Panc1 (cell line): Measurements from ENCODE around the gene CDK18. TPM values are rescaled to one million over a fixed set of nuclear protein-coding genes. Genes with fewer than 3 reads are reported as not detected.

Experiments used
- ATAC-seq: fragments of 200-7000 bp; cut with Tn5 transposase; 2 replicates; pipeline ENCODE4 v1.9.1; 2020; ENCODE audit warnings: mild to moderate bottlenecking, moderate library complexity
- BruUV-seq: library from RNA; stranded (reverse); fragments of 400-500 nt; replicated peaks from 2 replicates; lab custom pipeline; 2021; lab: Mats Ljungman, UMichigan
- CTCF ChIA-PET: fragments of 300-600 bp; sonication (Branson Sonifier 250); formaldehyde crosslinking; loops from one replicate; lab custom pipeline; 2022; ENCODE audit warnings: antibody characterized with exemption; lab: Charles Lee
- POLR2A ChIA-PET: fragments of 300-600 bp; sonication (Branson Sonifier 250); formaldehyde crosslinking; loops from one replicate; lab custom pipeline; 2022; ENCODE audit warnings: antibody characterized with exemption; lab: Charles Lee
- DNase-seq: peaks from one replicate; pipeline ENCODE4 v3.0.0-alpha.2; 2010; ENCODE audit warnings: low read depth, low spot score
- H3K27ac ChIP-seq: 2 replicates; pipeline ENCODE4 v1.5.1; 2011; ENCODE audit warnings: mild to moderate bottlenecking, low read length, inconsistent platforms
- H3K27me3 ChIP-seq: fragments of 200-500 bp; sonication (Bioruptor generic); 2 replicates; pipeline ENCODE4 v1.6.0; 2014; ENCODE audit warnings: low read length, inconsistent platforms; ENCODE audit not compliant: control insufficient read depth, insufficient read depth
- H3K36me3 ChIP-seq: fragments of 200-500 bp; sonication (Bioruptor generic); 2 replicates; pipeline ENCODE4 v1.5.1; 2014; ENCODE audit warnings: inconsistent platforms, mild to moderate bottlenecking, low read length, moderate library complexity; ENCODE audit not compliant: control insufficient read depth, insufficient read depth
- H3K4me1 ChIP-seq: 2 replicates; pipeline ENCODE4 v1.5.1; 2011; ENCODE audit warnings: inconsistent platforms, mild to moderate bottlenecking, low read length, moderate library complexity; ENCODE audit not compliant: control insufficient read depth, insufficient read depth
- H3K4me3 ChIP-seq, 2 experiments: 2 replicates each; pipeline ENCODE4 v1.5.1; 2011 to 2012; ENCODE audit warnings: low read depth in 2 of 2, low read length in 2 of 2, mild to moderate bottlenecking in 2 of 2, inconsistent platforms in 1 of 2, moderate library complexity in 1 of 2
- H3K9me3 ChIP-seq: fragments of 200-500 bp; sonication (Bioruptor generic); 2 replicates; pipeline ENCODE4 v1.5.1; 2014; ENCODE audit warnings: low read depth, mild to moderate bottlenecking, inconsistent platforms, low read length, moderate library complexity; ENCODE audit not compliant: control insufficient read depth, insufficient read depth
- POLR2AphosphoS5 ChIP-seq: IDR thresholded peaks from 2 replicates; pipeline ENCODE4 v1.6.1; 2012; ENCODE audit warnings: mild to moderate bottlenecking, low read depth, low read length, moderate library complexity
- SIN3A ChIP-seq: IDR thresholded peaks from 2 replicates; pipeline ENCODE4 v1.6.1; 2012; ENCODE audit warnings: low read depth, mild to moderate bottlenecking, low read length, moderate library complexity, borderline replicate concordance; ENCODE audit not compliant: insufficient read depth
- TCF7L2 ChIP-seq: IDR thresholded peaks from 2 replicates; pipeline ENCODE4 v1.6.1; 2011; ENCODE audit warnings: mild to moderate bottlenecking, low read depth, low read length, inconsistent platforms
- in situ Hi-C: cut with HindIII; loops from 2 replicates; pipeline ENCODE4 v1.10.0; 2016; ENCODE audit warnings: low sequenced_read_pairs, low pct_unique_long_range_greater_than_20kb
- intact Hi-C: fragments of 100-400 bp; cut with micrococcal nuclease; formaldehyde crosslinking; loops from one replicate; pipeline ENCODE4 v1.10.0; 2022; ENCODE audit not compliant: unreplicated experiment
- total RNA-seq: library from RNA; stranded (reverse); gene quantifications from one replicate; pipeline ENCODE4 v1.2.1, GENCODE V29; 2021; ENCODE audit not compliant: unreplicated experiment
- TF ChIP-seq, protein P1 (sequence below), 2 experiments: IDR thresholded peaks; 2 replicates each; pipeline ENCODE4 v1.6.1; 2011 to 2012; ENCODE audit warnings: low read depth in 2 of 2, control low read depth in 1 of 2, low read length in 1 of 2, mild to moderate bottlenecking in 1 of 2, moderate library complexity in 1 of 2; ENCODE audit not compliant: insufficient read depth in 1 of 2
- TF ChIP-seq, protein P2 (sequence below): fragments of 450-650 bp; IDR thresholded peaks from 2 replicates; pipeline ENCODE4 v1.5.1; 2017; ENCODE audit warnings: mild to moderate bottlenecking

CDK18 gene
- total RNA-seq, 1 experiment from 2014 or later, result 7.0 TPM

DNA sequence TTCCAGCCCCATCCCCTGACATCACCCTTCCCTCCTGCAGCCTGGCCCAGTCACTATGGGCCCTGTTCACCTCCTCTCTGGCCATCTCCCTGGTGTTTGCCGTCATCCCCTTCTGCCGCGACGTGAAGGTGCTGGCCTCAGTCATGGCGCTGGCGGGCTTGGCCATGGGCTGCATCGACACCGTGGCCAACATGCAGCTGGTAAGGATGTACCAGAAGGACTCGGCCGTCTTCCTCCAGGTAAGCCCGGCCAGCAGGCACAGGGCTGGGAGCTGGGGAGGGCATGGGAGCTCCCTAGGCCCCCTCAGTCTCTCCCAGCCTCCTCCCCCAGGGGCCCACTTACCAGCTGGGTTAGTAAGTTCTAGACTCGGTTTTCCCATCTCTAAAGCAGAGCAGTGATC is 75.2 kb downstream of the CDK18 start:
- ChIA-PET POLR2A (no interaction called here), CTCF (no interaction called here)
- no peak overlapping the region for H3K4me3 ChIP-seq
- intact Hi-C loops (no loop called here), in situ Hi-C loops (no loop called here)
- H3K36me3 ChIP-seq, result no peaks in the 10 kb centered on the region
- H3K4me1 ChIP-seq, result no peaks in the 10 kb centered on the region
- no peak for DNase-seq
- ATAC-seq, result no peak
- H3K27ac ChIP-seq, result no peak overlapping the region
- no peaks in the 10 kb centered on the region for H3K27me3 ChIP-seq
- BruUV-seq, result no TSS peak
- no peak for TF ChIP-seq SIN3A
- TF ChIP-seq, protein P1, sequence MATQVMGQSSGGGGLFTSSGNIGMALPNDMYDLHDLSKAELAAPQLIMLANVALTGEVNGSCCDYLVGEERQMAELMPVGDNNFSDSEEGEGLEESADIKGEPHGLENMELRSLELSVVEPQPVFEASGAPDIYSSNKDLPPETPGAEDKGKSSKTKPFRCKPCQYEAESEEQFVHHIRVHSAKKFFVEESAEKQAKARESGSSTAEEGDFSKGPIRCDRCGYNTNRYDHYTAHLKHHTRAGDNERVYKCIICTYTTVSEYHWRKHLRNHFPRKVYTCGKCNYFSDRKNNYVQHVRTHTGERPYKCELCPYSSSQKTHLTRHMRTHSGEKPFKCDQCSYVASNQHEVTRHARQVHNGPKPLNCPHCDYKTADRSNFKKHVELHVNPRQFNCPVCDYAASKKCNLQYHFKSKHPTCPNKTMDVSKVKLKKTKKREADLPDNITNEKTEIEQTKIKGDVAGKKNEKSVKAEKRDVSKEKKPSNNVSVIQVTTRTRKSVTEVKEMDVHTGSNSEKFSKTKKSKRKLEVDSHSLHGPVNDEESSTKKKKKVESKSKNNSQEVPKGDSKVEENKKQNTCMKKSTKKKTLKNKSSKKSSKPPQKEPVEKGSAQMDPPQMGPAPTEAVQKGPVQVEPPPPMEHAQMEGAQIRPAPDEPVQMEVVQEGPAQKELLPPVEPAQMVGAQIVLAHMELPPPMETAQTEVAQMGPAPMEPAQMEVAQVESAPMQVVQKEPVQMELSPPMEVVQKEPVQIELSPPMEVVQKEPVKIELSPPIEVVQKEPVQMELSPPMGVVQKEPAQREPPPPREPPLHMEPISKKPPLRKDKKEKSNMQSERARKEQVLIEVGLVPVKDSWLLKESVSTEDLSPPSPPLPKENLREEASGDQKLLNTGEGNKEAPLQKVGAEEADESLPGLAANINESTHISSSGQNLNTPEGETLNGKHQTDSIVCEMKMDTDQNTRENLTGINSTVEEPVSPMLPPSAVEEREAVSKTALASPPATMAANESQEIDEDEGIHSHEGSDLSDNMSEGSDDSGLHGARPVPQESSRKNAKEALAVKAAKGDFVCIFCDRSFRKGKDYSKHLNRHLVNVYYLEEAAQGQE (IDR thresholded peaks at IDR 0.05; ENCODE audit: insufficient read depth in 1 of 2, low read depth in 2 of 2, low read length in 1 of 2), result no peak
- no peak for TF ChIP-seq TCF7L2
- TF ChIP-seq, protein P2, sequence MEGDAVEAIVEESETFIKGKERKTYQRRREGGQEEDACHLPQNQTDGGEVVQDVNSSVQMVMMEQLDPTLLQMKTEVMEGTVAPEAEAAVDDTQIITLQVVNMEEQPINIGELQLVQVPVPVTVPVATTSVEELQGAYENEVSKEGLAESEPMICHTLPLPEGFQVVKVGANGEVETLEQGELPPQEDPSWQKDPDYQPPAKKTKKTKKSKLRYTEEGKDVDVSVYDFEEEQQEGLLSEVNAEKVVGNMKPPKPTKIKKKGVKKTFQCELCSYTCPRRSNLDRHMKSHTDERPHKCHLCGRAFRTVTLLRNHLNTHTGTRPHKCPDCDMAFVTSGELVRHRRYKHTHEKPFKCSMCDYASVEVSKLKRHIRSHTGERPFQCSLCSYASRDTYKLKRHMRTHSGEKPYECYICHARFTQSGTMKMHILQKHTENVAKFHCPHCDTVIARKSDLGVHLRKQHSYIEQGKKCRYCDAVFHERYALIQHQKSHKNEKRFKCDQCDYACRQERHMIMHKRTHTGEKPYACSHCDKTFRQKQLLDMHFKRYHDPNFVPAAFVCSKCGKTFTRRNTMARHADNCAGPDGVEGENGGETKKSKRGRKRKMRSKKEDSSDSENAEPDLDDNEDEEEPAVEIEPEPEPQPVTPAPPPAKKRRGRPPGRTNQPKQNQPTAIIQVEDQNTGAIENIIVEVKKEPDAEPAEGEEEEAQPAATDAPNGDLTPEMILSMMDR, result no peak
- no peak for TF ChIP-seq POLR2AphosphoS5
- H3K9me3 ChIP-seq, result no peaks in the 10 kb centered on the region

DNA sequence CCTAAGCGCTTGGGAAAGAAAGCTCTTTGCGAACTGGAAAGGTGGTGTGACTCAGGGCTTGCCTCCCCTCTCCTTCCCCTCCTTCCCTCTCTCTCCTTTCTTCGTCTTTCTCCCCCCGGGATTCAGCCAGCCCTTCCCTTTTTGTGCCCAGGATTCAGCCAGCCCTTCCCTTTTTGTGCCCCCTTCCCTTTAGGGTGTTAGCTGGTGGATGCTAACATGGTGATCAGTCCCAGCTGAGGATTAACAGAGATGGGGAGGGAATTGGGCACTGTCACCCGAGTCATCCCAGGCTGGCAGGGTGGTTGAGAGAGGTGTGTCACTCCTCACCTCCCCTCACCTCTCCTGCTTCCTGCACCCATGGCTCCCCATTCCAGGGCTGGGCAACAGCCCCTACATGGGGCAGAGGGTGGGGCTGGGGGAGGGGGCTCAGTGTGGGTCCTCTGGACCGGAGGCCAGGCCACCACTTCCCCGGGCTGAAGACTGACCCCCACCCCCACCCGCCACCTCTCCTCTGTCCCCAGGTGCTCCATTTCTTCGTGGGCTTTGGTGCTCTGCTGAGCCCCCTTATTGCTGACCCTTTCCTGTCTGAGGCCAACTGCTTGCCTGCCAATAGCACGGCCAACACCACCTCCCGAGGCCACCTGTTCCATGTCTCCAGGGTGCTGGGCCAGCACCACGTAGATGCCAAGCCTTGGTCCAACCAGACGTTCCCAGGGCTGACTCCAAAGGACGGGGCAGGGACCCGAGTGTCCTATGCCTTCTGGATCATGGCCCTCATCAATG is 75.9 kb downstream of the CDK18 start:
- Histone ChIP-seq H3K9me3 (no peaks in the 10 kb centered on the region), H3K27ac (no peak overlapping the region), H3K4me1 (no peaks in the 10 kb centered on the region), H3K27me3 (no peaks in the 10 kb centered on the region), H3K4me3 (no peak overlapping the region), H3K36me3 (no peaks in the 10 kb centered on the region)
- no peak for ATAC-seq
- intact Hi-C loops (no loop called here), in situ Hi-C loops (no loop called here)
- ChIA-PET POLR2A (interaction anchor here (0.6 kb wide), 1 partner anchor 41 kb away, joined by 3 read pairs; no protein-coding TSS in a partner anchor), CTCF (no interaction called here)
- BruUV-seq, result no TSS peak
- TF ChIP-seq TCF7L2 (no peak), POLR2AphosphoS5 (no peak), SIN3A (no peak)
- TF ChIP-seq, protein P1 (IDR thresholded peaks at IDR 0.05; ENCODE audit: insufficient read depth in 1 of 2, low read depth in 2 of 2, low read length in 1 of 2), result no peak
- TF ChIP-seq, protein P2, result no peak
- DNase-seq, result no peak
